Activated CD4-positive, alpha-beta T cell treated with anti-CD3 and anti-CD28 coated beads for 48 hours (primary cell): Measurements from ENCODE around the gene PLA2G4E.

Experiments used
- DNase-seq: peaks from one replicate; pipeline ENCODE4 v3.0.0-alpha.2; 2020

Gene PLA2G4E

DNA sequence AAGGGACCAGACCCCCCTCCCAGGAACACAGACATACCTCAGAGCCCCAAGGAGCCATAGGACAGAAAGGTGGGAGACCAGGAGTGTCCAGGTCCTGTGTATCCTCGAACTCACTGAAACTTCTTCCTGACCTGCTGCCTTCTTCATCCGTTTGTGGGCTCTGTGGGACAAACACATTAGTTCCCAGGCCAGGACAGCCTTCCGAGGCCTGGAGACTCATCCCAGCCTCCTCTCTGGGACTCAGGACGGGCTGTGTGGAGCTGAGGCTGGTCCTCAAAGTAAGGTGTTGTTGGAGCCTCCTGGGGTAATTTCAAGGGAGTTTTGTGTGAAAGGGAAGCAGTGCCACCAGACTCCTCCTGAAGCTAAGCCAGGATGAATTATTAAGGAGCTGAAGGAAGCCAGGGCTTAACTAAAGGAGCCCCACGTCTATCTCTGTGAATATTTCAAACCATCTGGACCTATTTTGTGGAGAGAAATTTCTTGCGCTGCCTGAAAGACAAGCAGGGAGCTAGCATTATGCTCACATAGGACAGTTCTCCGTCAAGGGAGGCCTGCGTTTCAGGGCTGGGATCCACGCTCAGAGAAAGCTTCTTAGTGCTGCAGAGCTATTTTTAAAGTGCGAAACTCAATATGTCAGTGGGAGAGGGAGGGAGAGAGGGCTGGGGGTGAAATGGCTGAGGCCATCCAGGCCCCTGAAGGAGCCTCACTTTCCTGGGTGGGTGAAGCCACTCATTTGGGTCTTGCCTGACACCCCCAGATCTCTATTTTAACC lies 29.8 kb upstream of the PLA2G4E start:
- no peak for DNase-seq

DNA sequence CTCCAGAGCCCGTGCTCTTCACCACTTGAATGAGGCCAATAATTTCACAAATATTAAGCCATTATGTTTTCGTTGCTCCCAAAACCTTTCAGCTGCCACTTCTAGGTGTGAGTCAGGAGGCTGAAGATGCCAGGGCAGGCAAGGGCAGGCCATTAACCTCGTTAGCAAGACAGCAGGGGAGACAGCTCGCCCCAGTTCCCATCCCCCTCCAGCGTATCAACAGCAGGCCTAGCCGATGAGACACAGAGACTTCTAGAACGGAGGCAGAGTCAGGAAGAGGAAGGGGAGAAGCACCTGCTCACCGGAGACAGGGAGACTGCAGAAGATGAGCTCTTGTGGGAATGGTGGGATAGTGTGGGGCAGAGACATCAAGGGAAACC lies 28.0 kb upstream of the PLA2G4E start:
- DNase-seq = no peak

DNA sequence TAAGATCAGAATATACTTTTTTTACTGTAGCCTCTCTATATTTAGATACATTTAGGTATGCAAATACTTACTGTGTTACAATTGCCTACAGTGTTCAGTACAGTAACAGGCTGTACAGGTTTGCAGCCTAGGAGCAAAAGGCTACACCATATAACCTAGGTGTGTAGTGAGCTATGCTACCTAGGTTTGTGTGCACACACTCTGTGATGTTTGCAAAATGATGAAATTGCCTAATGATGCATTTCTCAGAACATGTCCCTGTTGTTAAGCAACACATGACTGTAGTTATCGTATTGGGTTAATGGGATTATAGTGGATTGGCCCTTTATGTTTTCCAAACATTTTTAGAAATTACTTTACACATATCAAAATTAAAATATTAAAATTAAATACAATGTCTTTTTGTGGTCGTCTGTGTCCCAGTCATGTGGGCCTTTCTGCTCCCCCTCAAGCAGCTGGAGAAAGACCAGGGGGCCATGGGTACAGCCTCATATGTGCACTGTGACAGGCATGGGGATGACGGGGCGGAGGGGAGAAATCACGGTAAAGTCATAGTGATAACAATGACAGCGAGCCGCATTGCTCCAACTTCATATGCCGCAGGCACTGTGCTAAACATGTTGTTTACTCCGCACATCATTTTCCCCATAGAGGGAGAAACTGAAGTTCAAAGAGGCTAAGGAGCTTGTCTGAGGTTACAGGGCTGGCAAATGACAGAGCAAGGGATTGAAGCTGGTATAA lies 27.4 kb upstream of the PLA2G4E start:
- no peak for DNase-seq

DNA sequence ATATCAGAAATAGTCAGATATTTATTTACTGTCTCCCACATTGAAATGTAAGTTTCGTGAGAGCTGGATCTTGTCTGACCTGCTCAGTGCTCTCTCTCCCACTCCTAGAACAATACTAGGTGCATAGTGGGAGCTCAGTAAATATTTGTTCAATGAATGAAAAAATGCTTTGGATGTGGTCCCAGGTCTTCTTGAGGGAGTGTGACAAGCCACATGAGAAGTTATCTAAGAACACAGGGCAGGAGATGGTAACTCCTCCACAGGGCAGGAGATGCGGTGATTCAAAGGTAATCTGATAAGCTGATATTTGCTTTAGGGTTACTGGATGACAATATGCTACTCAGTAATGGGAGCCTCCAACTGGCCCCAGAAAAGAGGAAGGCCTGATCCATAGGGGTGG lies 25.8 kb upstream of the PLA2G4E start:
- no peak for DNase-seq

DNA sequence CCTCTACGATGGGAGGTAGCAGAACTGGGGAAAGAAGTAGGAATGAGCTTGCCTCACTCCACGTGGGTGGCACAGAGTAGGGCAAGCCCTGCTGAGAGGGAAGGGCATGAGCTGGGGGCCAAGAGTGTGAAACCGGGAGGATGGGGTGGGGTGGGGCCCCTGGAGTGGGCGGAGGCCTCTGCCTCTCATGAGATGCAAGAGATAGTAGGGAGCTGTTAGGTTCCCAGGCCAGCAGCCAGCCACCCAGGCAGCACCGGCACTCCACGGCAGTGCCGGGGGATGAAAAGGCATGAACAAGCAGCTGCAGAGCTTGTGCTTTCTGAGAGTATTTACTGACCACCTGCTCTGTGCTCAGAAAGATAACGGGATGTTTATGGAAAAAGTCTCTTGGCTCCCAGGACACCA lies 24.4 kb upstream of the PLA2G4E start:
- DNase-seq = no peak

DNA sequence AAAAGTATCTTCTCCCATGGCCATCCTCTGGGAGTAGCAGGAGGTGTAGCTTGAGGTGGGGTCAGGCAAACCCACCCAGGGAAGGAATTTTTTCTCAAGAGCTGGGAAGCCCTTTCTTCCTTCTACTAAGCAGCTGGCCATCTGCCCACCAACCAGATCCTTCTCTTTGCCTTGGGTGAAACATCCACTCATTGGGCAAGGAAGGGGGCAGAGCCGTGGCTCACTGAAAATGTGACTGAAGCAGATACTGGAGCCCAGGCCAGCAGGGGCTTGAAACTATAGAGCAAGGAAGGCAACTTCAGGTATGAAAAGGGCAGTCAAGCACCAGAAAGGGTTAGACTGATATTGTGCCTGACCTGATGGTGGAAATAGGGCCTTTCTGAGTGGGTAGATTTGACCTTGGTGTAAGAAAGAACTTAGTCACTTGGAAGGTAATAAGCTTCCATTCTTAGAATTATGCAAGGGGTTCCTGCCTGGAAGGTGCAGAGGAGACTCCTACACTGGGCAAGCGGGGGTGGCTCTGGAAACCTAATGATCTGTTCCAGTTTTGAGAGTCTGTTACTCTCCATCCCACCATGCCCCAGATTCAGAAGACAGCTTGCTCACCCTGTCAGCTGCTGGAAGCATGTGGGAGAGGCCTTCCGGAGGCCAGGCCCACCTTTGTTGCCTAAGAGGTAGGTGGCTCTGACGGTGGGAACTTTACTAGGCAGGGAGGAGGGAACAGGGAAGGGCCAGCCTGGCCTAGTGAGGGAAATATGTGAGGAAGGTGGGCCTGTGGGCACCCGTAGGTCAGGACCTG lies 22.0 kb upstream of the PLA2G4E start:
- no peak for DNase-seq

DNA sequence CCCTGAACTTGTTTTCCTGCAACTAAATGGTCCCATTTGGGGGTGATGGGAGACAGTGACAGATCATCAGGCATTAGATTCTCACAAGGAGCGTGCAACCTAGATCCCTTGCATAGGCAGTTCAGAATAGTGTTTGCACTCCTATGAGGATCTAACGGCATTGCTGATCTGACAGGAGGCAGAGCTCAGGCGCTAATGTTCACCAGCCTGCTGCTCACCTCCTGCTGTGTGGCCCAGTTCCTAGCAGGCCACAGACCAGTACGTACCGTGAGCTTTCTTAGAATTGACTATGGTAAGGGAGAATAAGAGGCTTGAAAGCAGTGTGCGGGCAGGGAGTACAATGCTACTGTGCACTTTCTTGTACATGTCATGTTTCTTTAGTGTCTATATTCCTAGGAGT lies 17.6 kb upstream of the PLA2G4E start:
- no peak for DNase-seq

DNA sequence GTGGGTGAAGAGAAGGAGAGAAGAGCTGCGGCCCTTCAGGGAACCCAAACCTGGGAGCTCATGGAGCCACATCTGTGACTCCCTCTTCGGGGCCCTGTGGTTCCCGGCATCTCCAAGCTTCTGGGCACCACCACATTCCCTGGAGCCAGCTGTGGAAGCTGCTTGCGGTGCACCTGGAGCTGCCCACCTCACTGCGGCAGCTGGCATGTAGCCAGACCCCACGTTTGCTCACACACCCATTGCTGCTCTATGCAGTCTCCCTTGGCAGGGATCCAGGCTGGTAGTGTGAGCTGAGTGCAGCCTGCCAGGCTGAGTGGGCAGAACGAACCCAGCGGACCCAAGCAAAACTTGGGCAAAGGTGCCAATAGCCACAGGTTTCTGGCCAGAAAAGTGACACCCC lies 16.8 kb upstream of the PLA2G4E start:
- no peak for DNase-seq

DNA sequence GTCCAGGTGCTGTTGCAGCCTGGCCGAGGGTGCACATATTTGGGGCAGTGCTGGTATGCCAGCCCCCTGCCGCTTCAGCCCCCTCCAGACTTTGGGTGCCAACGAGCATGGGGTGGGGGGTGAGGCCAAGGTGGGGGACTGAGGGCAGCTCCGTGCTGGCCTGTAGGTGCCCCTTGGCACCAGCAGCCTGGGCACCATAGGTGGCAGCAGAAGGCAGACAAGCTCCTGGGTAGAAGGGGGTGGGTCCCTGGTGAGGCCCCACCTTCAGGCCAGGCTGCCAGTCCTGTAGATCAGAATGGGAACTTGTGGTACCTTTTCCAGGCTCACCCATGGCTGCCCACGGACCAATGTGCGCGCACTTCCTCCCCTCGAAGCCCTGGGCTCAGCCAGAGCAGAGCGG lies 16.1 kb upstream of the PLA2G4E start:
- DNase-seq = no peak

DNA sequence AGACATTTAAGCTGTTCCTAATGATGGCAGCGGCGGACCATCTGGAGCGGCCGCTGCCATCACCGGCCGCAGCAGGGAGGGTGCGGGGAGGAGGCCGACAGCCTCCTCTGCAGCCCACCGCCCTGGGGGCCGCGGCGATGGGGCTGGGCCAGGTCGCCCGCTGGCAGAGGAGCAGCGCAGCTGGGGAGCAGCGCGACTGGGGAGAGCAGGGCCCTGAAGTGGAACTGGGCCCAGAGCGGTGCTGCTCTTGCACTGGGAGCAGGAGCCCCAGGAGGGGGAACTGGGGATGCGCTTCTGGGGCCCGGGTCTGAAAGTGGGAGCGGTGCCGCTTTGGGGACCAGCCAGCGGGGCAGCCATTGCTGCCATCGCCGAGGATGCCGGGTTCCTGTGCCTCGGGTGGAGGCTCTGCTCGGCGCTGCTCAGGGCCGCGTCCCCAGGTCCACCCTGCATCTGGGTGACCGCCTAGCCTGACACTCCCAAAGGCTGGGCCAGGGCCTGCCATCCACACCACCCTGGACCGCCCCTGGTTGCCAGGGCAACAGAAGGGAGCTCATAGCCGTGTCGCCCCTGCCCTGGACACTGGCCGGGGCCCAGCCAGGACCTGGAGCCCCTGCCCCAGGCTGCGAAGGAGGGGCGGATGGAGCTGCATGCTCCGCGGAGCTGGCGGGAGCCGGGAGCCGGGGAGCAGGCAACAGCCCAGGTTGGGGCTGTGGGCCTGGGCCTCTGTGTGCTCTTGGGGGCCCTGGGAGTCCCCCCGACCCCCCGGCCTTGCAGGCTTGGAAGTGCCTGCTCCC lies 15.5 kb upstream of the PLA2G4E start:
- no peak for DNase-seq

DNA sequence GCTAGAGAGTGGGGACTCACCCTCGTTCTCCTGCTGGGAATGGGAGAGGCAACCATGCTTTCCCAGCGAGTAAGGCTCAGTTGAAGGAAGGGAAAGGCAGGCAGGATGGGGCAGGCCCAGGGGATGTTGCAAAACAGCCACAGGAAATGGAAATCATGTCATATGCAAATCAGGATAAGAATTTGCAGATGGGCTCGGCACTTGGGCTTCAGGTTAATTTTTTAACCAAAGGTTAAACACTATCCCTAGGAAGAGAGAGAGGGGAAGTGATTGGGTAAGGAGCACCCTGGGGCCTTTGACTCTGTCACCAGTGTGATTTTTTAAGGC lies 14.6 kb upstream of the PLA2G4E start:
- DNase-seq = peak; percentile 17

DNA sequence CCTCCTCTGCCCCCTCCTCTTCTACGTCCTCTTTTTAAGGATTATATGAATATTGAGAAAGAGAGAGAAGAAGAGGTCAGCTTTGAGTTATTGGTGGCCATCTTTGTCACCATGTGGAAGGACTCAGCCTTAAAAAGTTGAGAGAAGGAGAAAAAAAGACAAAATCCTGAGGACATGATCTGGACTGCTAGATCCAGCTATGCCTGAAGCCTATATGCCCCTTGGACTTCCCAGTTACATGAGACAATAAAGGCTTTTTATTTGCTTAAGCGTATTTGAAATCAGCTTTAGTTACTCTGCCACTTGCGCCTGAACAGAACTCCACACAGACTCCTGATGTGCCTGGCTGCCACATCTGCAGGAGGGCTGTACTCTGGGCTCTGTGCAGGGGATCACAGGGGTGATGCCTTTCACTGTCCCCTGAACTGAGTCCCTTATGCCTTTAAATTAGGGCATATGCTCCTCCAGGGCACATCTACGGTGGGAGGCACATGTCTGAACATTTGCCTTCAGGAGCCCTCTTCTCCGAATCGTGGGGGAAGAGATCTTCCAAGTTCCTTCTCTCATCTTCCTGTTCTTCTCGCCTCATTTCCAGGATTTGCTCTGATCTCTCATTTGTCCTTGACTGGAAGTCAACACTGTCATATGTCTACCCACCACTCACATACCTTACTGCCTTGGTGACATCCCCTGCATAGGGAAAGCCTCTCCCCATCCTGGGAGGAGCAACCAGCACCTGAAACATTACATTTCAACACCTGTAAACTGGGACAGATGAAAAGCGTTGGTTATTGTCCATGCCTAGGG lies 14.0 kb upstream of the PLA2G4E start:
- DNase-seq = no peak

DNA sequence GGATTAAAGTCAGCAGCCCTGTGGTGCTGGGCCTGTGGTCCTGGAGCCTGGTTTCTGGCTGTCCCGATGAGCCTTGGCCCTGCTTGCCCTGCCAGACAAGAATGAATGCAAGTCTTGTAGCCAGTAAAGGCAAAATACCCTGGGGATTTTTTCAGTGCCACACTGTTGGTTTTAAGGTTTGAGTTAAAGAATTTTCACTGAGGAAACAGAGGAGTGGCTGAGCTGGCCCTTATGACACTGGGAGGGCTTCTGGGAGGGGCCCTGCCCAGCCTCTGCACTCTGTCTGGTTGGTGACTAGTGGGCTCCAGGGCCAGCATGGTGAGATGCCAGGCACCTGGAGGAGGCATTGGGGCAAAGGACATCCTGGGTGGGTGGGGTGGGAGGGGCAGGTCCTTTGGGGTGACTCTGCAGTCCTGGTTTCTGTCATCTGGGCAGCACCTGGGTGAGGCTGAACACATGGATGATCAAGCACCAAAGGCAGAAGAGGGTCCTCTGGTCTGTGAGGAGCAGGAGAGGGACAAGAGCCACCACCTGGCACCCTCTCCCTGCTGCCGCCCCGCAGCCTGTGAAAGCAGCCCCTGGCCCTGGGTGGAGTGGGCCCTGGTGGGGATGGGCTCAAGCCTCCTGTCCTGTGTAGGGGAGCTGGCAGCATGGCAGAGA lies 12.5 kb upstream of the PLA2G4E start:
- DNase-seq = no peak

DNA sequence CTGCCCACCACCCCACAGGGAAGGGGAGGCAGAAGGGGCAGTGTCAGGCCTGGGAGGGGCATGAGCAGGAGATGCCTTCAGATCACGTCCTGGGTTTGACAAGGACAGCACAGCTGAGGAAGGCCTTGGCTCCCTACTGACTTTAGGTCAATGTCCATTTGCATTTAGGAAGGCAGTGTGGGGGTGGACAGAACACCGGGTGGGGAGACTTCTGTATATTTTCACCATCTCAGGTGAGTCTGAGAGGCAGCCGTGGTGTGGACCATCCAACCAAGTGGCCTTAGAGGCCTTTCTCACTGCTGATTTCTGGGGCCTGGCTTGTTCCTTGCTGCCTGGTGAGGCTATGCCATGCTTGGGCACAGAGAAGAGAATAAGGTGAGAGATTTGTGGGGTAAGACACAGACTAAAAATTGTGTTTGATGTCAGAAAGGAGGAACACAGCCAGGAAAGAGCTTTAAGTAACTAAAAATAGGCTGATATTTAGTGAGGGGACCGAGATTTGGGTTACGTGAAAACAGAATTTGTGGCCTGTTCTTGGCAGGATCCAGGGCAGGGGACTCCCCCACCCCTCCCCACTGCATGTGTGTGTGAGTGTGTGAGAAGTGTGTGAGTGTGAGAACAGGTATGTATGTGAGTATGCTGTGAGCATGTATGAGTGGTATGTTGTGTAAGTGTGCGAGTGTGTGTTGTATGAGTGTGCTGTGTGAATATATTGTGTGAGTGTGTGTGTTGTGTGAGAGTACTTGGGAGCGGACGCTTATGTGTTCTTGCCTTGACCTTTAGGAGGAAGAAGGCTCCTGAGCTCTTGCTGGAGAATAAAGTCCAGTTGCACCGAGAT lies 11.8 kb upstream of the PLA2G4E start:
- no peak for DNase-seq

DNA sequence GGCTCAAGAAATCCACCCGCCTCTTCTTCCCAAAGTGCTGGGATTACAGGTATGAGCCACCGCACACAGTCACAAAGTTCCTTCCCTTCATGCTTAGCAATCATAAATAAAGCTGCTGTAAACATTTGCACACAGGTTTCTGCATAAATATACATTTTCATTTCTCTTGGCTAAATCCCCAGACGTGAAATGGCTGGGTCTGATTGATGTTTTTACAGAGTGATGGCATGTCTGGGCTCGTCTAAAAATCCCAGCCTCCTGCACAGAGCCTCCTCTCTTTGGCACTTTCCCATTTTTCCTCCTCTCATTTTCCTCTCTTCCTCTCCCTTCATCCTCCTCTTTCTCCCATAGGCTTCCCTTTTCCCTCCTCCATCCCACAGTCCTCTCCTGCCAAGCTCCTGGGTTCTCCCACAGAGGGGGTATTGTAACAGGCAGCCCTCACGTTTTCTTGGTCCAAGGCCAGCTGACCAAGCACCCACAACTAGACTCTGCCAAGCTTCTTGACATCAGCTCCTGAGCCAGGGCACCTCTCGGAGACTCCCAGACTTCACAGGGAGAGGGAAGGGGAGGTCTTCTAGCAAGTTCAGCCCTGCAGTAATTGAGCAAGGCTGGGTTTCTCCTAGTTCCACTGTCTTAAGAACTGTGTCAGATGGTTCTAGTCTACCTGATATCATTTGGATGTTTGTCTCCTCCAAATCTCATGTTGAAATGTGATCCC lies 10.5 kb upstream of the PLA2G4E start:
- DNase-seq = no peak

DNA sequence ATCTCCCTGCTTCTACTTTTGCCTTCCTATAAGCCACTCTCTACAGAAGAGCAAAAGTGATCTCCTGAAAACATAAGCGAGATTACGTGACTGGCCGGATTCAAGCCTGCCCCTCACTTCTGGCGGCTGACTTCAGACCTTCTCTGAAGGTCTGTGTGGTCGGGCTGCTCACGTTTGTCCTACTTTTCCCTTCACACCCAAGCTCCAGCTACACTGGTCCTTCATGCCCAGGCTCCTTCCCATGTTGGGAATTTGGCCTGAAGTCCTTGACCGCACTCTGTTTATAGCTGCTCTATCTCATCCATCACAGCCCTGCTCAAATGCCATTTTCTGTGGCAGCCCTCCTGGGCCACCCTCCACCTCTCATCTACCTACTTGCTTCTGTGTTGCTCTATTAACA lies 6.7 kb upstream of the PLA2G4E start:
- no peak for DNase-seq

DNA sequence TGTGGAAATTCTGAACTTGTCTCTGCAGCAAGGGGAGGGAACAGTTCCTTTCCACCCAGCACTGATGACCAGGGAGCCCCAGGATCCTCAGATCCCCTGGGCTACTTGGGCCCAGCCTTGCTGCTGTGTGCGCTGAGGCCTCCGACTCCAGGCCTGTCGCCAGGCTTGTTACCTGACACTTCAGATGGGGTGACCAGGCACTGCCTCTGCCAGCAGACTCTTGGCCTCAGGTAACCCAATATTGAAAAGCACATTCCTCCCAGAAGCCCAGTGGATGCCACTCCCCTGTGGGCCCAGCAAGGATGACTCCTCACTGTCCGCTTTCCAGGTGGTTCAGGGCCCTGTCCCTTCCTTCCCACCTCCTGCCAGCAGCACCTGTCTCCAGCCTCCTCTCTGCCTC lies 3.5 kb upstream of the PLA2G4E start:
- no peak for DNase-seq

DNA sequence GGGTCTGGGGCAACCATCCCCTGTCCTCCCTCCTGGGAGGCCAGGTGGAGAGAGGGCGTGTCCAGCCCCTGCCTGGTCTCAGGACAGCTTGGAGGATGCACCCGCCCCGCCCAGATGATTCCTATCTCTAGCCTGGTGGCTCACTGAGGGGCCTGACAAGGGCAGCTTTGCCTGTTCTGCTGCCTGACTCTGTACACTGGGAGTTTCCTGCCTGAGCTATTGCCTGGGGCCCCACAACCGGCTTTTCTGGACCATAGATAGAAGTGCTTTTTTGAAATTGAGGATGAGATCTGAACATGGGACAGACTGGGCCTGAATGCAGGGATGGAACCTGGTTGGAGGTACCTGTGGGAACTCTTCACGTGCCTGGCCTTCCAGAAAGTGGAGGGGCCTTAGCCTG lies 751 bp upstream of the PLA2G4E start:
- DNase-seq = no peak

DNA sequence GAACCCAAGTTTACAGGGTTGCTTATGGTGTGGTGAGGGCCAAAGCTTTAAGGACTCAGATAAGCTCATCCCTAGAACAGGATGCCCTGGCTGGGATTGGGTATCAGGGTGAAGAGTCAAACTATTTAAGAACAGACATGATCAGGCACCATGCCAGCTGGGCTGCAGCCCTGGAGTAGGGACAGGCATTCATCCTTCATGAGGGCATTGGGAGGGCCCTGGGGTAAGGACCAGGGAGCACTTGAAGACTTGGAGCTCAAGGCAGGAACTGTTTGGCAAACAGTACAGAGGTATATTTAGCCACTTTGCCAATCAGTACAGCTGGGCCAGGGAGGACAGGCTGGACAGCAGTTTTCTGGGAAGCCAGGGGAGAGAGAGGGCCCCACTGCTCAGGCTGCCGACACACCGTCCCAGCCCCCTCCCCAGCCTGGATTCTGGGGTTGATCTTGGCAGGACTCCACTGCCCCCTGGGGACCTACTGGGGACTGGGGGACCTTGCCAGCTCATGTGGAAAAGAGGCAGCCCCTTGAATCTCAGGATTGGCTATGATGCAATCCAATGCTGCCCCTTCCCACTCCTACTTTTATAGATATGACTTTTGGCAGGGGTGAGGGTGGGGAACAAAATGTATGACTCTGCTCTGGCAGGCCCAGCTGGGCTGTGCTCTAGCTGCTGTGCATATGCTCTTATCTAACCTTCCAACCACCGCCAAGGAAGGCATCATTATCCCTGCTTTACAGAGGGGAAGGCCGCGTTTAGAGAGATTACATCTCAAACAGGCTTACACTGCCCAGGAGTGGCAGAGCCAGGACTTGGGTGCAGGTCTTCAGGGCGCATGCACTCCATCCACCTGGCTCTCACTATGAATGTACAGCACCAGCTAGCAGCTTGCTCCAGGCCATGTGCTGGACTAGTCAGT lies 2.3 kb downstream of the PLA2G4E start:
- DNase-seq = no peak
